WTC11 (cell line): Measurements from ENCODE around the gene BAG1. TPM values are rescaled to one million over a fixed set of nuclear protein-coding genes. Genes with fewer than 3 reads are reported as not detected.

ENCODE experiments used
- ATAC-seq: fragments of 200-7000 bp; cut with Tn5 transposase; 2 replicates; pipeline ENCODE4 v1.10.0; 2021; ENCODE audit warnings: mild to moderate bottlenecking, moderate library complexity
- CTCF ChIA-PET: fragments of 300-600 bp; sonication (Branson Sonifier 250); formaldehyde crosslinking; loops from one replicate; lab custom pipeline; 2021; ENCODE audit warnings: antibody characterized with exemption; lab: Charles Lee
- POLR2A ChIA-PET: fragments of 350-600 bp; sonication (Branson Sonifier 250); formaldehyde crosslinking; loops from one replicate; lab custom pipeline; 2021; ENCODE audit warnings: antibody characterized with exemption; lab: Charles Lee
- DNase-seq: peaks from one replicate; pipeline ENCODE4 v3.0.0; 2021; ENCODE audit warnings: low spot score
- H3K27ac Mint-ChIP-seq: 2 replicates; pipeline ENCODE4 v1.8.0; 2021; ENCODE audit warnings: mixed read lengths
- H3K27me3 Mint-ChIP-seq: 2 replicates; pipeline ENCODE4 v1.8.0; 2021; ENCODE audit warnings: low read depth, mild to moderate bottlenecking, moderate library complexity, mixed read lengths
- H3K36me3 Mint-ChIP-seq: 2 replicates; pipeline ENCODE4 v1.8.0; 2021; ENCODE audit warnings: mixed read lengths
- H3K4me1 Mint-ChIP-seq: 2 replicates; pipeline ENCODE4 v1.8.0; 2022; ENCODE audit warnings: mixed read lengths
- H3K4me3 Mint-ChIP-seq: 2 replicates; pipeline ENCODE4 v1.8.0; 2021; ENCODE audit warnings: mild to moderate bottlenecking, moderate library complexity, mixed read lengths
- H3K9me3 Mint-ChIP-seq: 2 replicates; pipeline ENCODE4 v1.8.0; 2021; ENCODE audit warnings: mixed read lengths
- EMX1 ChIP-seq: fragments of 250-450 bp; sonication (Bioruptor Pico); IDR thresholded peaks from 2 replicates; pipeline ENCODE4 v1.8.0; 2021; ENCODE audit warnings: mild to moderate bottlenecking
- NR2C2 ChIP-seq: sonication (generic); formaldehyde crosslinking; IDR thresholded peaks from 2 replicates; pipeline ENCODE4 v1.8.0; 2022; ENCODE audit warnings: mild to moderate bottlenecking, missing genetic modification reagents
- RELA ChIP-seq: sonication (generic); formaldehyde crosslinking; IDR thresholded peaks from 2 replicates; pipeline ENCODE4 v1.8.1; 2022; ENCODE audit warnings: missing genetic modification reagents, mild to moderate bottlenecking, borderline replicate concordance
- ZSCAN18 ChIP-seq: fragments of 250-450 bp; sonication (Bioruptor Pico); IDR thresholded peaks from 2 replicates; pipeline ENCODE4 v2.1.2; 2022; ENCODE audit warnings: mild to moderate bottlenecking, moderate library complexity
- total RNA-seq: library from RNA; stranded (reverse); gene quantifications from 3 replicates; pipeline ENCODE4 v1.2.3, GENCODE V29; 2021
- TF ChIP-seq, protein P1 (sequence below): sonication (generic); formaldehyde crosslinking; IDR thresholded peaks from 2 replicates; pipeline ENCODE4 v1.8.0; 2023; ENCODE audit warnings: missing genetic modification reagents, mild to moderate bottlenecking, borderline replicate concordance
- TF ChIP-seq, protein P2 (sequence below): sonication (generic); formaldehyde crosslinking; IDR thresholded peaks from 2 replicates; pipeline ENCODE4 v1.8.1; 2023; ENCODE audit warnings: mild to moderate bottlenecking, moderate library complexity, missing genetic modification reagents
- TF ChIP-seq, protein P3 (sequence below): sonication (generic); formaldehyde crosslinking; conservative IDR thresholded peaks from 2 replicates; pipeline ENCODE4 v1.8.1; 2022; ENCODE audit warnings: mild to moderate bottlenecking, missing genetic modification reagents
- TF ChIP-seq, protein P4 (sequence below): sonication (generic); formaldehyde crosslinking; IDR thresholded peaks from 2 replicates; pipeline ENCODE4 v1.8.1; 2023; ENCODE audit warnings: mild to moderate bottlenecking, missing genetic modification reagents, borderline replicate concordance
- TF ChIP-seq, protein P5 (sequence below): sonication (generic); formaldehyde crosslinking; IDR thresholded peaks from 2 replicates; pipeline ENCODE4 v1.8.1; 2023; ENCODE audit warnings: mild to moderate bottlenecking, missing genetic modification reagents, moderate library complexity

BAG1 gene
- total RNA-seq, 1 experiment from 2014 or later: 52.9 TPM

DNA sequence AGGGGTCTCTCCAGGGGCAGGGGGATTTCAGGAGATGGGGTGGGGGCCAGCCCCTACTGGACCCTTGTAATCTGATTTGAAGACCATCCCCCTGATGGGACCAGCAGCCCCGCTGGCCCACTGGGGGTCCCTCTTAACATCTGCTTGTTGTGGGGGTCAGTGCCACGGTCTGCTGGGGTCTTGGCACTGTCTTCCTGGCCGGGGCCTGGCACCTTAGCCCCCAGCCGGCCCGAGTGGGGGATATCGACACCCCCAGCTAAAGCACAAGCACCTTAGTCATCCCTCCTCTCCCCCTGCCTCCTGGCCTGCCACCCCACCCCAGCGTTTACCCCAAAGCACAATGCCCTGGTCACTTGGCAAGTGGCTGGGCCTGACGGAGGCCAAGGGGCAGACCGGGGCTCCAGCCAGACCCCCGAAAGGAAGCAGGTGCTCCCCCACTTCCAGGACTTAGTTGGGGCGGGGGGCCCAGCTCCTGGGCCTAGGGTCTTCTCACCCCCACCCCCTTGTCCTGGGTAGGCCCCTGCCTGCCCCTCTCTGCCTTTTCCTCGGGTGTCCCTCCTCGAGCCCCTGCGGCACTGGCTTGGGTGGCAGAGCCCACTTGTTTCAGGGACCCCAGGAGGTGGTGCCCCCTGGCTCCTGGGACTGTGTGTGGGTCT, 24.4 kb upstream of the BAG1 start (continued):
- TF ChIP-seq, protein P1, sequence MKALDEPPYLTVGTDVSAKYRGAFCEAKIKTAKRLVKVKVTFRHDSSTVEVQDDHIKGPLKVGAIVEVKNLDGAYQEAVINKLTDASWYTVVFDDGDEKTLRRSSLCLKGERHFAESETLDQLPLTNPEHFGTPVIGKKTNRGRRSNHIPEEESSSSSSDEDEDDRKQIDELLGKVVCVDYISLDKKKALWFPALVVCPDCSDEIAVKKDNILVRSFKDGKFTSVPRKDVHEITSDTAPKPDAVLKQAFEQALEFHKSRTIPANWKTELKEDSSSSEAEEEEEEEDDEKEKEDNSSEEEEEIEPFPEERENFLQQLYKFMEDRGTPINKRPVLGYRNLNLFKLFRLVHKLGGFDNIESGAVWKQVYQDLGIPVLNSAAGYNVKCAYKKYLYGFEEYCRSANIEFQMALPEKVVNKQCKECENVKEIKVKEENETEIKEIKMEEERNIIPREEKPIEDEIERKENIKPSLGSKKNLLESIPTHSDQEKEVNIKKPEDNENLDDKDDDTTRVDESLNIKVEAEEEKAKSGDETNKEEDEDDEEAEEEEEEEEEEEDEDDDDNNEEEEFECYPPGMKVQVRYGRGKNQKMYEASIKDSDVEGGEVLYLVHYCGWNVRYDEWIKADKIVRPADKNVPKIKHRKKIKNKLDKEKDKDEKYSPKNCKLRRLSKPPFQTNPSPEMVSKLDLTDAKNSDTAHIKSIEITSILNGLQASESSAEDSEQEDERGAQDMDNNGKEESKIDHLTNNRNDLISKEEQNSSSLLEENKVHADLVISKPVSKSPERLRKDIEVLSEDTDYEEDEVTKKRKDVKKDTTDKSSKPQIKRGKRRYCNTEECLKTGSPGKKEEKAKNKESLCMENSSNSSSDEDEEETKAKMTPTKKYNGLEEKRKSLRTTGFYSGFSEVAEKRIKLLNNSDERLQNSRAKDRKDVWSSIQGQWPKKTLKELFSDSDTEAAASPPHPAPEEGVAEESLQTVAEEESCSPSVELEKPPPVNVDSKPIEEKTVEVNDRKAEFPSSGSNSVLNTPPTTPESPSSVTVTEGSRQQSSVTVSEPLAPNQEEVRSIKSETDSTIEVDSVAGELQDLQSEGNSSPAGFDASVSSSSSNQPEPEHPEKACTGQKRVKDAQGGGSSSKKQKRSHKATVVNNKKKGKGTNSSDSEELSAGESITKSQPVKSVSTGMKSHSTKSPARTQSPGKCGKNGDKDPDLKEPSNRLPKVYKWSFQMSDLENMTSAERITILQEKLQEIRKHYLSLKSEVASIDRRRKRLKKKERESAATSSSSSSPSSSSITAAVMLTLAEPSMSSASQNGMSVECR (CRISPR knock-in tag): no peak
- TF ChIP-seq, protein P2, sequence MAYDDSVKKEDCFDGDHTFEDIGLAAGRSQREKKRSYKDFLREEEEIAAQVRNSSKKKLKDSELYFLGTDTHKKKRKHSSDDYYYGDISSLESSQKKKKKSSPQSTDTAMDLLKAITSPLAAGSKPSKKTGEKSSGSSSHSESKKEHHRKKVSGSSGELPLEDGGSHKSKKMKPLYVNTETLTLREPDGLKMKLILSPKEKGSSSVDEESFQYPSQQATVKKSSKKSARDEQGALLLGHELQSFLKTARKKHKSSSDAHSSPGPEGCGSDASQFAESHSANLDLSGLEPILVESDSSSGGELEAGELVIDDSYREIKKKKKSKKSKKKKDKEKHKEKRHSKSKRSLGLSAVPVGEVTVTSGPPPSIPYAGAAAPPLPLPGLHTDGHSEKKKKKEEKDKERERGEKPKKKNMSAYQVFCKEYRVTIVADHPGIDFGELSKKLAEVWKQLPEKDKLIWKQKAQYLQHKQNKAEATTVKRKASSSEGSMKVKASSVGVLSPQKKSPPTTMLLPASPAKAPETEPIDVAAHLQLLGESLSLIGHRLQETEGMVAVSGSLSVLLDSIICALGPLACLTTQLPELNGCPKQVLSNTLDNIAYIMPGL (CRISPR knock-in tag): no peak
- no peak for TF ChIP-seq NR2C2 (CRISPR knock-in tag)

GRCh38 chr9:33288235-33288634, 23.7 kb upstream of the BAG1 start:
- DNase-seq (no peak), ATAC-seq (no peak)
- H3K4me1 Mint-ChIP-seq: peaks cover 14% of the 10 kb centered on the region
- TF ChIP-seq, protein P3, sequence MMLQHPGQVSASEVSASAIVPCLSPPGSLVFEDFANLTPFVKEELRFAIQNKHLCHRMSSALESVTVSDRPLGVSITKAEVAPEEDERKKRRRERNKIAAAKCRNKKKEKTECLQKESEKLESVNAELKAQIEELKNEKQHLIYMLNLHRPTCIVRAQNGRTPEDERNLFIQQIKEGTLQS (CRISPR knock-in tag): no peak
- TF ChIP-seq, protein P4, sequence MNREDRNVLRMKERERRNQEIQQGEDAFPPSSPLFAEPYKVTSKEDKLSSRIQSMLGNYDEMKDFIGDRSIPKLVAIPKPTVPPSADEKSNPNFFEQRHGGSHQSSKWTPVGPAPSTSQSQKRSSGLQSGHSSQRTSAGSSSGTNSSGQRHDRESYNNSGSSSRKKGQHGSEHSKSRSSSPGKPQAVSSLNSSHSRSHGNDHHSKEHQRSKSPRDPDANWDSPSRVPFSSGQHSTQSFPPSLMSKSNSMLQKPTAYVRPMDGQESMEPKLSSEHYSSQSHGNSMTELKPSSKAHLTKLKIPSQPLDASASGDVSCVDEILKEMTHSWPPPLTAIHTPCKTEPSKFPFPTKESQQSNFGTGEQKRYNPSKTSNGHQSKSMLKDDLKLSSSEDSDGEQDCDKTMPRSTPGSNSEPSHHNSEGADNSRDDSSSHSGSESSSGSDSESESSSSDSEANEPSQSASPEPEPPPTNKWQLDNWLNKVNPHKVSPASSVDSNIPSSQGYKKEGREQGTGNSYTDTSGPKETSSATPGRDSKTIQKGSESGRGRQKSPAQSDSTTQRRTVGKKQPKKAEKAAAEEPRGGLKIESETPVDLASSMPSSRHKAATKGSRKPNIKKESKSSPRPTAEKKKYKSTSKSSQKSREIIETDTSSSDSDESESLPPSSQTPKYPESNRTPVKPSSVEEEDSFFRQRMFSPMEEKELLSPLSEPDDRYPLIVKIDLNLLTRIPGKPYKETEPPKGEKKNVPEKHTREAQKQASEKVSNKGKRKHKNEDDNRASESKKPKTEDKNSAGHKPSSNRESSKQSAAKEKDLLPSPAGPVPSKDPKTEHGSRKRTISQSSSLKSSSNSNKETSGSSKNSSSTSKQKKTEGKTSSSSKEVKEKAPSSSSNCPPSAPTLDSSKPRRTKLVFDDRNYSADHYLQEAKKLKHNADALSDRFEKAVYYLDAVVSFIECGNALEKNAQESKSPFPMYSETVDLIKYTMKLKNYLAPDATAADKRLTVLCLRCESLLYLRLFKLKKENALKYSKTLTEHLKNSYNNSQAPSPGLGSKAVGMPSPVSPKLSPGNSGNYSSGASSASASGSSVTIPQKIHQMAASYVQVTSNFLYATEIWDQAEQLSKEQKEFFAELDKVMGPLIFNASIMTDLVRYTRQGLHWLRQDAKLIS (CRISPR knock-in tag): no peak
- no peak for TF ChIP-seq ZSCAN18
- TF ChIP-seq, protein P1 (CRISPR knock-in tag): no peak
- TF ChIP-seq EMX1 (CRISPR knock-in tag): no peak
- TF ChIP-seq, protein P5, sequence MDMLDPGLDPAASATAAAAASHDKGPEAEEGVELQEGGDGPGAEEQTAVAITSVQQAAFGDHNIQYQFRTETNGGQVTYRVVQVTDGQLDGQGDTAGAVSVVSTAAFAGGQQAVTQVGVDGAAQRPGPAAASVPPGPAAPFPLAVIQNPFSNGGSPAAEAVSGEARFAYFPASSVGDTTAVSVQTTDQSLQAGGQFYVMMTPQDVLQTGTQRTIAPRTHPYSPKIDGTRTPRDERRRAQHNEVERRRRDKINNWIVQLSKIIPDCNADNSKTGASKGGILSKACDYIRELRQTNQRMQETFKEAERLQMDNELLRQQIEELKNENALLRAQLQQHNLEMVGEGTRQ (CRISPR knock-in tag): no peak
- TF ChIP-seq RELA (CRISPR knock-in tag): no peak
- H3K9me3 Mint-ChIP-seq: no peaks in the 10 kb centered on the region
- H3K36me3 Mint-ChIP-seq: no peaks in the 10 kb centered on the region
- H3K4me3 Mint-ChIP-seq: no peak overlapping the region
- ChIA-PET POLR2A (no interaction called here), CTCF (interaction anchor here (0.7 to 2.7 kb wide), 3 partner anchors 165 to 179 kb away, joined by 3 to 16 read pairs (median 15); no protein-coding TSS in a partner anchor)
- no peak overlapping the region for H3K27ac Mint-ChIP-seq
- H3K27me3 Mint-ChIP-seq: no peaks in the 10 kb centered on the region
